UCSD-AML1 (cell line): Measurements from ENCODE around the gene IL21R.
"Not testable (repeated sequence)": the region's sequence is repeated elsewhere in the genome, so short reads cannot be mapped to it uniquely, and the experiment has no call there.

Experiments used
- DNase-seq: peaks from one replicate; lab custom pipeline; 2025; ENCODE audit not compliant: unreplicated experiment; lab: John Stamatoyannopoulos, UW

IL21R gene

GRCh38 chr16:27426423-27427408 lies 24.7 kb downstream of the IL21R start:
- DNase-seq = peak; percentile 49

- no peak for DNase-seq
These were observed 25.6 kb downstream of the IL21R start for GRCh38 chr16:27427538-27427937.

- peak; percentile 47 for DNase-seq
These were observed 26.2 kb downstream of the IL21R start for GRCh38 chr16:27428026-27428785.

DNA sequence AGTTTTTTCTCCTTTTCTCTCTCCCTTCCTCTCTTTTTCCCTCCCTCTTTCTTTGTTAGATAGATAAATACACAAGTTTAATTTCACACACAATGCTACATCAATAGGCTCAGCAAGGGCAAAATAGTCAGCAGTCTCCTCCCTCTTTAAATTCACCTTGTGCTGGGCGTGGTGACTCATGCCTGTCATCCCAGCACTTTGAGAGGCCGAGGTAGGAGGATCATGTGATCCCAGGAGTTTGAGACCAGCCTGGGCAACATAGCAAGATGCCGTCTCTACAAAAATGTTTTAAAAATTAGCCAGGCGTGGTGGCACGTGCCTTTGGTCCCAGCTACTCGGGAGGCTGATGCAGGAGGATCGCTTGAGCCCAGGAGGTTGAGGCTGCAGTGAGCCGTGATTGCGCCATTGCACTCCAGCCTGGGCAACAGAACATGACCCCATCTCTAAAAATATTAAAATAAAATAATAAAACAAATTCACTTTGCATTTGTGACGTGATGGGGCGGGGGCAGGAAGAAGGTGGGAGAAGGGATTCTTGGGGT lies 27.4 kb downstream of the IL21R start:
- DNase-seq = no peak

DNA sequence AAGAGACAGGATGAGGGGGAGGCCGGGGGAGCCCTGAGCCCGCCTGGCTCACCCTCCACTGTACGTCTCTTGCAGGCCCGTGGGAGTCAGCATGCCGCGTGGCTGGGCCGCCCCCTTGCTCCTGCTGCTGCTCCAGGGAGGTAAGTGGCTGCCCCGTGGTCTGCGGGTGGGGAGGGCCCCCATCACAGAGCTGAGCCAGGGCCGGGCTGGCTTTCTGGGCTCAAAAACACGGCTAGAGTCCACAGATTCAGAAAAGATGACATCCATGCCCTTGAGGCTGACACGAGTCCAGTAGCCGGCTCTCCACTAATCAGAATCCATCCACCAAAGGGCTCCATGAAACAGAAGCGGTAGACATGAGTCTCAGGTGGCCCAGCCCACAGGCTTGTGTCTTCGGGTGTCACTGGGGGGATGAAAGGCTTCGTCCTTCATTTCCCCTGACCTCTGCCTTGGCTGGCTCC lies 28.0 kb downstream of the IL21R start:
- DNase-seq = no peak

DNA sequence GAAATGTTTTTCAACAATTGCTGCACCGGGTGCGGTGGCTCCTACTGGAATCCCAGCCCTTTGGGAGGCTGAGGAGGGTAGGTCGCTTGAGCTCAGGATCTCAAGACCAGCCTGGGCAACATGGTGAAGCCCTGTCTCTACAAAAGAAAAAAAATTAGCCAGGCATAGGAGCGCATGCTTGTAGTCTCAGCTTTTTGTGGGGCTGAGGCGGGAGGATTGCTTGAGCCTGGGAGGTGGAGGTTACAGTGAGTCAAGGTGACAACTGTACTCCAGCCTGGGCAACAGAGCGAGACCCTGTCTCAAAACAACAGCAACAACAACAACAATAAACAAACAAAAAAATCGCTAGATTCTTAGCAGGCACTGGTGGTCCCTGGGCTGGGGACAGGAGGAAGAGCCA lies 28.5 kb downstream of the IL21R start:
- no peak for DNase-seq

- peak; percentile 86 for DNase-seq
These were observed 29.0 kb downstream of the IL21R start for GRCh38 chr16:27430923-27431484.

- no peak for DNase-seq
These were observed 30.0 kb downstream of the IL21R start for GRCh38 chr16:27431773-27432532.

DNA sequence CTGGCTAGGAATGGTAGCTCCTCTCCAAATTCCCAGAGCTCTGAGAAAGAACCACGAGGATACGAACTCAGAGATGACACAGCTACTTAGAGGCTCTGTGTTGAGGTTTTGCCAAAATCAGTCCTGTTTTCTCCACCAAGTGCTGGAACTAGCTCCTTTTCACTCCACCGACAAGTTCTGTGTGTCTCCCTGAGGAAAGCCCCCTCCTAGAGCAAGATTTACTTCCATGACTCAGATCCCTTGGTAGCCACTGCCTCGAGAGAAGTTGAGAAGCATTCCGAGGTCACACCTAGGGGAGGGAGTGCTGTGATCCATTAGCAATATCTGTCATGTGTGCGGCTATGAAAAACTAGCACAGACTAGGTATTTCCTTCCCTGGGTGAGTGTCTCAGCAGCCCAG lies 30.6 kb downstream of the IL21R start:
- DNase-seq = no peak

DNA sequence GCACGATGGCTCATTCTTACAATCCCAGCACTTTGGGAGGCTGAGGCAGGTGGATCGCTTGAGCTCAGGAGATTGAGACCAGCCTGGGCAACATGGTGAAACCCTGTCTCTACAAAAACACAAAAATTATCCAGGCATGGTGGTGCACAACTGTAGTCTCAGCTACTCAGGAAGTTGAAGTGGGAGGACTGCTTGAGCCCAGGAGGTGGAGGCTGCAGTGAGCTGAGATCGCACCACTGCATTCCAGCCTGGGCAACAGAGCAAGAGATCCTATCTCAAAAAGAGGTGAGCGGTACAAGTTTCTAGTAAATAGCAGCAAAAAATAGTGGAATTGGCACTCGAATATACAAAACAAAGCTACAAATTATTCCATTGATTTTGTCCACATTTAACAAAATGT lies 31.2 kb downstream of the IL21R start:
- DNase-seq = not testable (repeated sequence)

DNA sequence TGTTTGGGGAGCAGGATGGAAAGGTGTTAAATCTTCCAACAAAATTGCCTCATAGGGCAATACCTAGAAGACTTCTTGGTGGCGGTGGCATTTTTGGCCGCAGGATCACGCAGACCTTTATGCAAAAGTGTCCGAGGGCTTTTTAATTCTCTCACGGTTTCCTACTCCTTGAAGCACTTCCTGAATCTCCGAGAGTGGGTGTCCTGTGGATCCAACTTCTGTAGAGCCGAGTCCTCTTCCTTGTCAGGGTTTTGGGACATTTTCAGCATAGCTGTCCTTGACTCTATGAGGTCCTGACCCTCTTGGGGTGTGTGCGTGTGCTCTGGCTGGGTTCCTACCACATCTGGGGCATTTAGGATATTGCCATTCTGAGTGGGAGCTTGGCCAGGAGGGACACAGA lies 31.7 kb downstream of the IL21R start:
- no peak for DNase-seq

DNA sequence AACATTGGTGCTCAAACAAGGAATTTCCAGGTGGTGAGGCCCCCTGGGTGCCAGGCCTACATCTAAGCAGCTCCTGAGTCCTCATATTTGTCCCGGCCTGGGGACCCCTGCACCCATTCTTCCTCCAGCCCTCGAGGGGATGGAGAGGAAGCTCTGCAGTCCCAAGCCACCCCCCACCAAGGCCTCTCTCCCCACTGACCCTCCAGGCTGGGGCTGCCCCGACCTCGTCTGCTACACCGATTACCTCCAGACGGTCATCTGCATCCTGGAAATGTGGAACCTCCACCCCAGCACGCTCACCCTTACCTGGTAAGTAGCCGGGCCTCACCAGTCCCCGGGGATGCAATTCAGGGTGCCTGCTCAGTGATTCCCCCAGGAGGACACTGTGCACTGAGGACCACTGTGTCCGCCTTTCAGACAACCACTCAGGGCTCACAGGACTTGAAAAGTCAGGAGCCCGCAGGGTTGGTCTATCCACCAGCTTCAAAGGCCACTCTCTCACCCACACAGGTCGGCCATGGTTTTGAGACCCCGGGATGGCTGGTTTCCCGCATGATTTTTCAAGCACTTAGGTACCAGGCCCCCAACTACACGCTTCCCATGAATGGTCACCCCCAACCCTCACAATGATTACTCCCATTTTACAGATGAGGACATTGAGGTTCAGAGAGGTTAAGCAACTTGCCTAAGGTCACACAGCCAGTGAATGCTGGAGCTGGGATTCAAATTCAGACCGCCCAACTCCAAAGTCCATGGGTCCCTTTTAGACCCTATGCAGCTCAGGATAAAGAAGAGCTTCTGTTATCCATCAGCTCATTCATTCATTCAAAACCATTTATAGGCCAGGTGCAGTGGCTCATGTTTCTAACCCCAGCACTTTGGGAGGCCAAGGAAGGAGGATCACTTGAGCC lies 32.4 kb downstream of the IL21R start:
- DNase-seq = no peak

DNA sequence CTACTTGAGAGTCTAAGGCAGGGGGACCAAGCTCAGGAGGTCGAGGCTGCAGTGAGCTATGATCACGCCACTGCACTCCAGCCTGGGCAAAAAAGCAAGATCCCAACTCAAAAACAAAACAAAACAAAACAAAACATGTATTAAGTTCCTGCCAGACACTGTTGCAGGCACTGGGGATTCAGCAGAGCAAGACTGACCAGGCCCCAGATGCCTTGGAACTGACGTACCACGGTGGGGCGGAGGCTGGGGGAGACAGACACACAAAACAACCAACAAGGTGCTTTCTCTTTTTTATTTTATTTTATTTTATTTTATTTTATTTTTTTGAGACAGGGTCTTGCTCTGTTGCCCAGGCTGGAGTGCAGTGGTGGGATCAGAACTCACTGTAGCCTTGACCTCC lies 33.2 kb downstream of the IL21R start:
- not testable (repeated sequence) for DNase-seq

GRCh38 chr16:27436065-27436464 lies 34.1 kb downstream of the IL21R start:
- DNase-seq = no peak

- DNase-seq = no peak
These were observed 35.1 kb downstream of the IL21R start for GRCh38 chr16:27436921-27437650.

GRCh38 chr16:27437946-27438345 lies 36.0 kb downstream of the IL21R start:
- DNase-seq = no peak

DNA sequence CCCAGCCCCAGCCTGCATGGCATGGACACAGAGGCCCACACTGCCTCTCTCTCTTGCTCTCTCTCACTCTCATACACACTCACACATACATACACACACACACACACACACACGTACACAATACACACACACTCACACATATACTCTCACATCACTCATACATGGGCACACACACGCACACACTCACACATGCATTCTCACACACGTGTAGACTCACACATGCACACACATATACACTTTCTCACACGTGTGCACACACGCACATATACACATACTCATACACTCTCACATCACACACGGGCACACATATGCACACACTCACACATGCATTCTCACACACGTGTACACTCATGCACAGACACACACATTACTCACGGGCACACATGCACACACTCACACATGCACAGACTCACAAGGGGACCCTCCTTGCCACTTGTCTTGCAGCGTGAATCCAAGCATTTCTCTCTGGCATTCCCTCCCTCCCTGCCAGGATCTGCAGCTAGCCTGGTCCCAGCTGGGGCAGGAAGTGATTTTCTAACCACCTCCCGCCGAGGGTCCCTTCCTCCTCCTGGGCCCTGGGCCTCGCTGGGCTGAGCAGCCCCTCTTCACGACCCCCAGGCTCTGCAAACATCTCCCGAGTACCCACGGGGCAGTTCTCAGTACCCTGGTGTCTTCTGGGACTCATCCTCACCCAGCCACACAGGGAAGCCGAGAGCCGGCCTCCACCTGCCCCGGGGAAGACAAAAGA lies 37.5 kb downstream of the IL21R start:
- DNase-seq = no peak

DNA sequence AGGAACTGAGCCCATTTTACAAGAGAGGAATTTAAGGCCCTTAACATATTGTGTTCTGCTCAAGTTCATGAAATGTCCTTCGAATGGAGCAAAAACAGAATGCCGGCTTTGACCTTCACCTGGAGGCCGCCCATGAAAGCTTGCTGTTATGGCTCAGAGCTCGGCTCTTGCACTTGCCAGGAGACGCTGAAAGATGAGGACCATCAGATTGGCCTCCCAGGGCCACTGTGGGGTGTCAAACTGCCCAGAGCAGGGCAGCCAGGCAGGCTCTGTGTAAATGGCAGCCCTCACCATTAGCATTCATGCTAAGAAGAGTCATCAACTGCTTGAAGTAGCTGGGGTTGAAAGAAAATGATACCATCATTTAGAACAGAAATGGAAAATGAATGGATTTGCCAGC lies 39.3 kb downstream of the IL21R start:
- DNase-seq = no peak
